Trophoblast cell (in vitro differentiated cells and primary cell): ENCODE measurements around the gene MN1.

ENCODE experiments used
- DNase-seq, 2 donors: peaks; one replicate each; pipeline ENCODE4 v3.0.0-alpha.2; 2016
- H2AFZ ChIP-seq: 2 replicates; pipeline ENCODE4 v1.6.1; 2013; ENCODE audit warnings: low read length, moderate library complexity, mild to moderate bottlenecking; ENCODE audit not compliant: insufficient read depth, poor library complexity
- H2AK5ac ChIP-seq: 2 replicates; pipeline ENCODE4 v1.6.1; 2013; ENCODE audit warnings: mild to moderate bottlenecking, low read length
- H2BK120ac ChIP-seq: 2 replicates; pipeline ENCODE4 v1.6.1; 2013; ENCODE audit warnings: low read length, mild to moderate bottlenecking, moderate library complexity; ENCODE audit not compliant: insufficient read depth, poor library complexity
- H2BK12ac ChIP-seq: 2 replicates; pipeline ENCODE4 v1.6.1; 2013; ENCODE audit warnings: mild to moderate bottlenecking, low read length, moderate library complexity
- H2BK5ac ChIP-seq: 2 replicates; pipeline ENCODE4 v1.6.1; 2013; ENCODE audit warnings: low read length, low read depth, moderate library complexity, mild to moderate bottlenecking; ENCODE audit not compliant: poor library complexity
- H3K14ac ChIP-seq: 2 replicates; pipeline ENCODE4 v1.6.1; 2013; ENCODE audit warnings: mild to moderate bottlenecking, low read length
- H3K18ac ChIP-seq: 2 replicates; pipeline ENCODE4 v1.6.1; 2013; ENCODE audit warnings: mild to moderate bottlenecking, low read length
- H3K23ac ChIP-seq: 2 replicates; pipeline ENCODE4 v1.6.1; 2013; ENCODE audit warnings: low read length
- H3K27ac ChIP-seq: 2 replicates; pipeline ENCODE4 v1.5.1; 2013; ENCODE audit warnings: low read depth, mild to moderate bottlenecking, inconsistent platforms, low read length, moderate library complexity
- H3K27me3 ChIP-seq: 2 replicates; pipeline ENCODE4 v1.6.1; 2013; ENCODE audit warnings: inconsistent platforms, mild to moderate bottlenecking, low read length, moderate library complexity; ENCODE audit not compliant: insufficient read depth
- H3K36me3 ChIP-seq, 2 experiments: 1 replicate in 1 of 2; 2 replicates in 1 of 2; pipeline ENCODE4 v1.6.1; 2013; ENCODE audit warnings: low read length in 2 of 2, mild to moderate bottlenecking in 2 of 2, moderate library complexity in 1 of 2; ENCODE audit not compliant: insufficient read depth in 2 of 2, control insufficient read depth in 1 of 2
- H3K4ac ChIP-seq: 2 replicates; pipeline ENCODE4 v1.6.1; 2013; ENCODE audit warnings: low read depth, mild to moderate bottlenecking, low read length, moderate library complexity
- H3K4me1 ChIP-seq, 2 experiments: 1 replicate in 1 of 2; 2 replicates in 1 of 2; pipeline ENCODE4 v1.6.1; 2013; ENCODE audit warnings: low read length in 2 of 2, mild to moderate bottlenecking in 2 of 2, moderate library complexity in 1 of 2; ENCODE audit not compliant: insufficient read depth in 2 of 2, control insufficient read depth in 1 of 2
- H3K4me2 ChIP-seq: 2 replicates; pipeline ENCODE4 v1.6.1; 2013; ENCODE audit warnings: inconsistent platforms, mild to moderate bottlenecking, low read length, moderate library complexity
- H3K4me3 ChIP-seq: 2 replicates; pipeline ENCODE4 v1.5.1; 2013; ENCODE audit warnings: mild to moderate bottlenecking, low read depth, low read length, inconsistent platforms
- H3K79me1 ChIP-seq: one replicate; pipeline ENCODE4 v1.6.1; 2013; ENCODE audit warnings: low read length
- H3K79me2 ChIP-seq: 2 replicates; pipeline ENCODE4 v1.6.1; 2013; ENCODE audit warnings: low read length, mild to moderate bottlenecking; ENCODE audit not compliant: control insufficient read depth, insufficient read depth, poor library complexity
- H3K9ac ChIP-seq: 2 replicates; pipeline ENCODE4 v1.6.1; 2013; ENCODE audit warnings: mild to moderate bottlenecking, low read length
- H3K9me3 ChIP-seq: 2 replicates; pipeline ENCODE4 v1.6.1; 2013; ENCODE audit warnings: low read depth, mild to moderate bottlenecking, control low read depth, inconsistent platforms, low read length; ENCODE audit not compliant: insufficient read depth
- H4K12ac ChIP-seq: 2 replicates; pipeline ENCODE4 v1.6.1; 2013; ENCODE audit warnings: low read depth, mild to moderate bottlenecking, low read length, moderate library complexity
- H4K8ac ChIP-seq: 2 replicates; pipeline ENCODE4 v1.6.1; 2013; ENCODE audit warnings: low read depth, mild to moderate bottlenecking, low read length, moderate library complexity
- H4K91ac ChIP-seq: one replicate; pipeline ENCODE4 v1.6.1; 2013; ENCODE audit warnings: low read depth, mild to moderate bottlenecking, low read length, moderate library complexity
- WGBS: extraction: QIAGEN DNeasy Blood & Tissue Kit; methylation state at CpG from one replicate; pipeline ENCODE4 v1.1.7; 2013; ENCODE audit warnings: missing lambda C conversion rate; ENCODE audit not compliant: insufficient read length, insufficient coverage; ENCODE audit errors: extremely low coverage; 5-methylcytosine and 5-hydroxymethylcytosine counted together

The MN1 gene

GRCh38 chr22:27757928-27758525 is 43.5 kb downstream of the MN1 start:
- no peak overlapping the region for H3K4ac ChIP-seq
- no peak overlapping the region for H3K4me2 ChIP-seq
- H2BK5ac ChIP-seq: no peak overlapping the region
- H3K36me3 ChIP-seq: no peaks in the 10 kb centered on the region
- H4K12ac ChIP-seq: no peak overlapping the region
- H3K27ac ChIP-seq: no peak overlapping the region
- no peaks in the 10 kb centered on the region for H3K79me2 ChIP-seq
- DNase-seq: no peak
- no peak overlapping the region for H4K8ac ChIP-seq
- H3K27me3 ChIP-seq: no peaks in the 10 kb centered on the region
- H3K14ac ChIP-seq: no peak overlapping the region
- peaks cover 1% of the 10 kb centered on the region for H3K9me3 ChIP-seq
- peaks cover 0 to 2% of the 10 kb centered on the region in 2 experiments for H3K4me1 ChIP-seq
- no peak overlapping the region for H2AK5ac ChIP-seq
- no CpG with 5 or more reads among the region's 6 CpGs for WGBS
- H3K18ac ChIP-seq: no peak overlapping the region
- H2BK12ac ChIP-seq: no peak overlapping the region
- no peak overlapping the region for H3K9ac ChIP-seq
- no peak overlapping the region for H2AFZ ChIP-seq
- H2BK120ac ChIP-seq: no peak overlapping the region
- H3K4me3 ChIP-seq: no peak overlapping the region
- H3K79me1 ChIP-seq: no peaks in the 10 kb centered on the region
- H3K23ac ChIP-seq: no peak overlapping the region
- H4K91ac ChIP-seq: no peak overlapping the region

DNA sequence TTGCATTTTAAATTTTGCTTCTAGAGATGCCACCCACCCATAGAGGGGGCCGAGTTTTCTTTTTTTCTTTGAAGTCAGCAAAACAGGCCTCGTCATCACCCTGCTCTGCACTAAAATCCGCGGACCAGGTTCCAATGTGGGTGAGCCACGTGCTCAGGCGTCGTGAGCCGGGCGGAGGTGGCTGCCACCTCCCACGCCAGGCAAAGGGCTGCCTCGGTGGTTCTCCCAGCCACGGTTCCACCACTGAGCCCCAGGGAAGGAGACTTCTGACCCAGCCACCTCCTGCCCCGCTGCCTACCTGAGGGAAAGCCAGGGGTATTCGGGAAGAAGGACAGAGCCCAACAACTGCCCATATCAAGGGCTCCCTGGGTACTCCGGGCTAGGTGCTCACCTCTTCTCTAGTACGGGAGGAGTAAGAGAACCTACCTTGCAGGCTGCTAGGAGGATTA is 45.3 kb downstream of the MN1 start:
- DNase-seq: no peak
- H3K36me3 ChIP-seq: no peaks in the 10 kb centered on the region
- no peaks in the 10 kb centered on the region for H3K79me2 ChIP-seq
- H3K27me3 ChIP-seq: no peaks in the 10 kb centered on the region
- H3K9me3 ChIP-seq: peaks cover 1% of the 10 kb centered on the region
- H2BK120ac ChIP-seq: no peak overlapping the region
- H3K18ac ChIP-seq: no peak overlapping the region
- no peak overlapping the region for H3K23ac ChIP-seq
- no peak overlapping the region for H3K9ac ChIP-seq
- no peak overlapping the region for H4K12ac ChIP-seq
- no peak overlapping the region for H3K27ac ChIP-seq
- no peak overlapping the region for H2BK5ac ChIP-seq
- H2BK12ac ChIP-seq: no peak overlapping the region
- peaks cover 0 to 2% of the 10 kb centered on the region in 2 experiments for H3K4me1 ChIP-seq
- no peak overlapping the region for H4K8ac ChIP-seq
- H2AFZ ChIP-seq: no peak overlapping the region
- no peak overlapping the region for H3K4ac ChIP-seq
- no peak overlapping the region for H3K4me3 ChIP-seq
- H2AK5ac ChIP-seq: no peak overlapping the region
- H3K14ac ChIP-seq: no peak overlapping the region
- no peaks in the 10 kb centered on the region for H3K79me1 ChIP-seq
- no peak overlapping the region for H4K91ac ChIP-seq
- no peak overlapping the region for H3K4me2 ChIP-seq
- WGBS: no CpG with 5 or more reads among the region's 16 CpGs

GRCh38 chr22:27755521-27756211 is 45.9 kb downstream of the MN1 start:
- no peak overlapping the region for H3K18ac ChIP-seq
- H3K4me2 ChIP-seq: no peak overlapping the region
- no peak overlapping the region for H2BK12ac ChIP-seq
- H3K14ac ChIP-seq: no peak overlapping the region
- no peaks in the 10 kb centered on the region for H3K79me1 ChIP-seq
- no peak overlapping the region for H2AK5ac ChIP-seq
- no peak overlapping the region for H4K12ac ChIP-seq
- peaks cover 0 to 2% of the 10 kb centered on the region in 2 experiments for H3K4me1 ChIP-seq
- DNase-seq: no peak
- H3K23ac ChIP-seq: no peak overlapping the region
- no peak overlapping the region for H2BK120ac ChIP-seq
- no peaks in the 10 kb centered on the region for H3K79me2 ChIP-seq
- H4K91ac ChIP-seq: no peak overlapping the region
- no peaks in the 10 kb centered on the region for H3K27me3 ChIP-seq
- no CpG with 5 or more reads among the region's 19 CpGs for WGBS
- no peak overlapping the region for H2AFZ ChIP-seq
- no peak overlapping the region for H3K27ac ChIP-seq
- H4K8ac ChIP-seq: no peak overlapping the region
- H3K4ac ChIP-seq: no peak overlapping the region
- no peaks in the 10 kb centered on the region for H3K36me3 ChIP-seq
- H3K9me3 ChIP-seq: peaks cover 1% of the 10 kb centered on the region
- H2BK5ac ChIP-seq: no peak overlapping the region
- no peak overlapping the region for H3K4me3 ChIP-seq
- no peak overlapping the region for H3K9ac ChIP-seq

DNA sequence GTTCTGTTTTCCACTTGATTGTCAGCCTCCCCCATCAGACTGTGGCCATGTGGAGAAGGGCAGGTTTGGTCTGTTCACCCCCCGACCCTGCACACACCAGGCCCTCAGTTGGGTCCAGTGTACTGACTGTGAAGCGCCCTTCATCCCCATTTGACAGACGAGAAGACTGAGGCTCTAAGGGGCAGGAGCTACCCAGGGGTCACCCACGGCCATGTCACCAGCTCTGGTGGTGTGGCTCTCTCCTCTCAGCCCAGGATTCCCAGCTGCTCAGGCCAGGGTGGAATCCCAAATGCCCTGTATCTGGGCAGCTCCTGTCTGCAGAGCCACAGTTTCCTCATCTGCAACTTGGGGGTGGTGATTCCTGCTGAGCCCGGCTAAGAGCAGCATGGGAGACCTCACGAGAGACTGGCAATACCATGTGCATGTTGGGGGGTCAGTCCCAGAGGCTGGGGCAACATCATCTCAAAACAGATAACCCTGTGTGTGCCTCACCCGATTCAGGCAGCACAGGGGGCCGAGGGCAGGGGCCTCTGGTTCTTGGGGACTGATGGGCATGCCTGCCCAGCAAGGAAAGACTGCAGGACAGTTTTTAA is 46.6 kb downstream of the MN1 start:
- Histone ChIP-seq H3K79me1 (no peaks in the 10 kb centered on the region), H3K9ac (no peak overlapping the region), H4K91ac (no peak overlapping the region), H2AK5ac (no peak overlapping the region), H3K4me3 (no peak overlapping the region), H3K4me1 (peaks cover 0 to 3% of the 10 kb centered on the region in 2 experiments), H3K23ac (no peak overlapping the region), H4K8ac (no peak overlapping the region), H3K14ac (no peak overlapping the region), H2AFZ (no peak overlapping the region), H3K27ac (no peak overlapping the region), H3K79me2 (no peaks in the 10 kb centered on the region), H3K36me3 (no peaks in the 10 kb centered on the region), H2BK12ac (no peak overlapping the region), H3K9me3 (peaks cover 1% of the 10 kb centered on the region), H4K12ac (no peak overlapping the region), H3K18ac (no peak overlapping the region), H2BK120ac (no peak overlapping the region), H2BK5ac (no peak overlapping the region), H3K4me2 (no peak overlapping the region), H3K27me3 (no peaks in the 10 kb centered on the region), H3K4ac (no peak overlapping the region)
- no CpG with 5 or more reads among the region's 8 CpGs for WGBS
- no peak for DNase-seq
